PFSK-1 (cell line): Measurements from ENCODE around the gene MAFF.

Experiments used
- FOXP2 ChIP-seq: optimal IDR thresholded peaks from 2 replicates; pipeline ENCODE3; 2011; ENCODE audit warnings: borderline replicate concordance, control low read depth, inconsistent platforms; ENCODE audit not compliant: insufficient read depth; ENCODE audit errors: extremely low read length, extremely low read depth
- POLR2AphosphoS5 ChIP-seq: IDR thresholded peaks from 2 replicates; pipeline ENCODE4 v1.6.1; 2012; ENCODE audit warnings: low read depth, mild to moderate bottlenecking, control low read depth, low read length, moderate library complexity
- REST ChIP-seq, 2 experiments: IDR thresholded peaks; 2 replicates each; pipeline versions ENCODE4 v1.6.1 to v1.8.0; 2011 to 2012; ENCODE audit warnings: low read depth in 2 of 2, low read length in 2 of 2, control low read depth in 1 of 2, inconsistent platforms in 1 of 2, mild to moderate bottlenecking in 1 of 2, moderate library complexity in 1 of 2; ENCODE audit not compliant: insufficient read depth in 1 of 2
- SIN3A ChIP-seq: IDR thresholded peaks from 2 replicates; pipeline ENCODE4 v1.6.1; 2012; ENCODE audit warnings: mild to moderate bottlenecking, low read length, moderate library complexity, borderline replicate concordance; ENCODE audit not compliant: insufficient read depth
- TAF1 ChIP-seq: IDR thresholded peaks from 2 replicates; pipeline ENCODE4 v1.6.1; 2012; ENCODE audit warnings: low read length, control low read depth, borderline replicate concordance; ENCODE audit not compliant: insufficient read depth

MAFF gene

GRCh38 chr22:38228326-38228872 lies 26.6 kb downstream of the MAFF start:
- TF ChIP-seq TAF1: no peak
- no peak for TF ChIP-seq SIN3A
- no peak for TF ChIP-seq POLR2AphosphoS5
- TF ChIP-seq FOXP2: no peak
- TF ChIP-seq REST (IDR thresholded peaks at IDR 0.05; ENCODE audit: insufficient read depth in 1 of 2, low read depth in 2 of 2, low read length in 2 of 2): no peak

- TF ChIP-seq FOXP2 (peak; percentile 48), SIN3A (no peak)
Measured at GRCh38 chr22:38228873-38229740, 27.3 kb downstream of the MAFF start.

DNA sequence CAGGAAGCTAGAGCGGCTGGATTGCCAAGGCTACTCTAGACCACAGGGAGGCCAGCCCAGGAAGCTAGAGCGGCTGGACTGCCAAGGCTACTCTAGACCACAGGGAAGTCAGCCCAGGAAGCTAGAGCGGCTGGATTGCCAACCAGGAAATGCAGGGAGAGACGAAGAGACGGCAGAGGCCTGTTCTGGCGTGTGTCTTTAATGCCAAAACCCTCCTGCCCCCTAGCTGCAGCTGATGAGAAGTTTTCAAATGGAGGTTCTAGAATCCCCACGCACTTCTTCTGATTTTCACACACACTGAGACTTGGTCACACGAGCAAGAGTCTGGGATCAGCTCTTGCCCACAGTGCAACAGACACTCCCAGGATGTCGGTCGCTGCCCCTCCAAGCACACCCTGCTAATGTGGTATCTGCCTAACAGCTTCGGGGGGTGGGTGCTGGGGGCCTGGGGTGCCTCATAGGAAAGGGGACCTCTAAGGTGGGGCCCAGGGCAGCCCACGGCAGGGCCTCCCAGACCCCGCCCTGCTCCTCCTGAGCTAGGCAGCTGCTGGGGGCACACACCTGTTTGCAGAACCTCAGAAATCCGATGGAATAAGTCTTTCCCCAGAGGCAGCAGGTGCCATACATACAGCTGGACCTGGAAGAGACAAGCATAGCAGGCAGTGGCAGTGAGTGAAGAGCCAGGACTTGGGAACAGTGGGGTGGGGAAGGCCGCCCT lies 28.5 kb downstream of the MAFF start:
- TF ChIP-seq SIN3A: no peak
- no peak for TF ChIP-seq TAF1
- no peak for TF ChIP-seq POLR2AphosphoS5
- no peak for TF ChIP-seq FOXP2
- TF ChIP-seq REST (IDR thresholded peaks at IDR 0.05; ENCODE audit: insufficient read depth in 1 of 2, low read depth in 2 of 2, low read length in 2 of 2): no peak

DNA sequence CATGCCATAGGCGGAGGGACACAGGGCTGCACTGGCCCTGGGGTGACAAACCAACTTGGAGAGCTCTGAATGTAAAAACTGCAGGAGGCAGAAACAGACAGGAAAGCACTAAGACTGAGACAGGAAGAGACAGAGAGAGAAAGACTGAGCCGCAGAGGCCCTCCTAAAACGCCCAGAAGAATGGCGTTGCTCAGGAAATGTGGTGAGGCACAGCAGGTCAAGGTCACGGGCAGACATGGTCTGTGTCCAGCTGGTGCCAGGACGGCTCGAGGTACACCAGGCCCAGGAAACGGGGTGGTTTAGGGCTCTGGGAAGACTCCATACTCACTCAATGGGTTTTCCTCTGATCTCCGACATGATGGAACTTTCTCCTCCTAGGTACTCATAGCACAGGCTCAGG lies 29.1 kb downstream of the MAFF start:
- TF ChIP-seq FOXP2: no peak
- no peak for TF ChIP-seq POLR2AphosphoS5
- TF ChIP-seq TAF1: no peak
- no peak for TF ChIP-seq SIN3A
- no peak for TF ChIP-seq REST (IDR thresholded peaks at IDR 0.05; ENCODE audit: insufficient read depth in 1 of 2, low read depth in 2 of 2, low read length in 2 of 2)

- no peak for TF ChIP-seq REST (IDR thresholded peaks at IDR 0.05; ENCODE audit: insufficient read depth in 1 of 2, low read depth in 2 of 2, low read length in 2 of 2)
- TF ChIP-seq SIN3A: no peak
- no peak for TF ChIP-seq TAF1
- no peak for TF ChIP-seq FOXP2
- no peak for TF ChIP-seq POLR2AphosphoS5
Measured at GRCh38 chr22:38232196-38232595, 30.4 kb downstream of the MAFF start.
